ENCODE results near the gene RHBDL2.
A peak's percentile ranks its signal among the peaks of the same experiment; 100 is the strongest.

The RHBDL2 gene

GRCh38 chr1:38962113-38962512 is 20.5 kb upstream of the RHBDL2 start:
- Histone ChIP-seq H3K9ac (ENCODE audit: low read length) (no peak overlapping the region), H3K36me3 (ENCODE audit: control insufficient read depth, insufficient read depth, low read length) (no peaks in the 10 kb centered on the region), H3K4me3 (ENCODE audit: low read length) (no peak overlapping the region), H3K4me1 (ENCODE audit: control insufficient read depth, insufficient read depth, low read length) (no peaks in the 10 kb centered on the region), H3K9me3 (ENCODE audit: control insufficient read depth, low read length) (no peaks in the 10 kb centered on the region), H3K27me3 (ENCODE audit: control insufficient read depth, insufficient read depth, low read length) (no peaks in the 10 kb centered on the region)

GRCh38 chr1:38958967-38959366 is 17.3 kb upstream of the RHBDL2 start:
- Histone ChIP-seq H3K9ac (ENCODE audit: low read length) (no peak overlapping the region), H3K36me3 (ENCODE audit: control insufficient read depth, insufficient read depth, low read length) (no peaks in the 10 kb centered on the region), H3K4me3 (ENCODE audit: low read length) (no peak overlapping the region), H3K4me1 (ENCODE audit: control insufficient read depth, insufficient read depth, low read length) (no peaks in the 10 kb centered on the region), H3K27me3 (ENCODE audit: control insufficient read depth, insufficient read depth, low read length) (no peaks in the 10 kb centered on the region), H3K9me3 (ENCODE audit: control insufficient read depth, low read length) (no peaks in the 10 kb centered on the region)

GRCh38 chr1:38953433-38953860 is 11.8 kb upstream of the RHBDL2 start:
- no peak overlapping the region for H3K9ac ChIP-seq (ENCODE audit: low read length)
- no peaks in the 10 kb centered on the region for H3K27me3 ChIP-seq (ENCODE audit: control insufficient read depth, insufficient read depth, low read length)
- H3K4me3 ChIP-seq (ENCODE audit: low read length) = no peak overlapping the region
- peaks cover 11% of the 10 kb centered on the region for H3K4me1 ChIP-seq (ENCODE audit: control insufficient read depth, insufficient read depth, low read length)
- H3K9me3 ChIP-seq (ENCODE audit: control insufficient read depth, low read length) = no peaks in the 10 kb centered on the region
- H3K36me3 ChIP-seq (ENCODE audit: control insufficient read depth, insufficient read depth, low read length) = no peaks in the 10 kb centered on the region

- Histone ChIP-seq H3K4me3 (ENCODE audit: low read length) (no peak overlapping the region), H3K27me3 (ENCODE audit: control insufficient read depth, insufficient read depth, low read length) (no peaks in the 10 kb centered on the region), H3K9me3 (ENCODE audit: control insufficient read depth, low read length) (no peaks in the 10 kb centered on the region), H3K9ac (ENCODE audit: low read length) (no peak overlapping the region), H3K36me3 (ENCODE audit: control insufficient read depth, insufficient read depth, low read length) (no peaks in the 10 kb centered on the region), H3K4me1 (ENCODE audit: control insufficient read depth, insufficient read depth, low read length) (peaks cover 11% of the 10 kb centered on the region)
These were observed 8.9 kb upstream of the RHBDL2 start for GRCh38 chr1:38950553-38950952.

- no peaks in the 10 kb centered on the region for H3K9me3 ChIP-seq (ENCODE audit: control insufficient read depth, low read length)
- H3K4me1 ChIP-seq (ENCODE audit: control insufficient read depth, insufficient read depth, low read length) = peaks cover 11% of the 10 kb centered on the region
- no peak overlapping the region for H3K9ac ChIP-seq (ENCODE audit: low read length)
- H3K4me3 ChIP-seq (ENCODE audit: low read length) = no peak overlapping the region
- H3K36me3 ChIP-seq (ENCODE audit: control insufficient read depth, insufficient read depth, low read length) = no peaks in the 10 kb centered on the region
- H3K27me3 ChIP-seq (ENCODE audit: control insufficient read depth, insufficient read depth, low read length) = no peaks in the 10 kb centered on the region
These were observed 2.9 kb upstream of the RHBDL2 start for GRCh38 chr1:38944547-38944946.

- Histone ChIP-seq H3K9ac (ENCODE audit: low read length) (no peak overlapping the region), H3K4me1 (ENCODE audit: control insufficient read depth, insufficient read depth, low read length) (peaks cover 11% of the 10 kb centered on the region), H3K4me3 (ENCODE audit: low read length) (no peak overlapping the region), H3K36me3 (ENCODE audit: control insufficient read depth, insufficient read depth, low read length) (no peaks in the 10 kb centered on the region), H3K27me3 (ENCODE audit: control insufficient read depth, insufficient read depth, low read length) (no peaks in the 10 kb centered on the region), H3K9me3 (ENCODE audit: control insufficient read depth, low read length) (no peaks in the 10 kb centered on the region)
These were observed 1.2 kb upstream of the RHBDL2 start for GRCh38 chr1:38942664-38943428.

- Histone ChIP-seq H3K9me3 (ENCODE audit: control insufficient read depth, low read length) (no peaks in the 10 kb centered on the region), H3K4me3 (ENCODE audit: low read length) (peak overlapping the region; percentile 58), H3K4me1 (ENCODE audit: control insufficient read depth, insufficient read depth, low read length) (peaks cover 11% of the 10 kb centered on the region), H3K36me3 (ENCODE audit: control insufficient read depth, insufficient read depth, low read length) (no peaks in the 10 kb centered on the region), H3K9ac (ENCODE audit: low read length) (peak overlapping the region; percentile 74), H3K27me3 (ENCODE audit: control insufficient read depth, insufficient read depth, low read length) (no peaks in the 10 kb centered on the region)
These were observed 537 bp downstream of the RHBDL2 start for GRCh38 chr1:38941093-38941492.

GRCh38 chr1:38940339-38941047 is 1.1 kb downstream of the RHBDL2 start:
- H3K9me3 ChIP-seq (ENCODE audit: control insufficient read depth, low read length) = no peaks in the 10 kb centered on the region
- no peaks in the 10 kb centered on the region for H3K27me3 ChIP-seq (ENCODE audit: control insufficient read depth, insufficient read depth, low read length)
- H3K36me3 ChIP-seq (ENCODE audit: control insufficient read depth, insufficient read depth, low read length) = no peaks in the 10 kb centered on the region
- H3K4me1 ChIP-seq (ENCODE audit: control insufficient read depth, insufficient read depth, low read length) = peaks cover 11% of the 10 kb centered on the region
- H3K9ac ChIP-seq (ENCODE audit: low read length) = no peak overlapping the region
- no peak overlapping the region for H3K4me3 ChIP-seq (ENCODE audit: low read length)

- no peak overlapping the region for H3K4me3 ChIP-seq (ENCODE audit: low read length)
- no peaks in the 10 kb centered on the region for H3K36me3 ChIP-seq (ENCODE audit: control insufficient read depth, insufficient read depth, low read length)
- H3K9ac ChIP-seq (ENCODE audit: low read length) = no peak overlapping the region
- H3K4me1 ChIP-seq (ENCODE audit: control insufficient read depth, insufficient read depth, low read length) = peaks cover 11% of the 10 kb centered on the region
- H3K27me3 ChIP-seq (ENCODE audit: control insufficient read depth, insufficient read depth, low read length) = no peaks in the 10 kb centered on the region
- H3K9me3 ChIP-seq (ENCODE audit: control insufficient read depth, low read length) = no peaks in the 10 kb centered on the region
These were observed 2.8 kb downstream of the RHBDL2 start for GRCh38 chr1:38938722-38939260.

- Histone ChIP-seq H3K9me3 (ENCODE audit: control insufficient read depth, low read length) (no peaks in the 10 kb centered on the region), H3K4me3 (ENCODE audit: low read length) (no peak overlapping the region), H3K4me1 (ENCODE audit: control insufficient read depth, insufficient read depth, low read length) (peaks cover 7% of the 10 kb centered on the region), H3K9ac (ENCODE audit: low read length) (no peak overlapping the region), H3K36me3 (ENCODE audit: control insufficient read depth, insufficient read depth, low read length) (no peaks in the 10 kb centered on the region), H3K27me3 (ENCODE audit: control insufficient read depth, insufficient read depth, low read length) (no peaks in the 10 kb centered on the region)
These were observed 9.1 kb downstream of the RHBDL2 start for GRCh38 chr1:38932571-38932970.

- H3K4me1 ChIP-seq (ENCODE audit: control insufficient read depth, insufficient read depth, low read length) = peaks cover 7% of the 10 kb centered on the region
- no peaks in the 10 kb centered on the region for H3K9me3 ChIP-seq (ENCODE audit: control insufficient read depth, low read length)
- H3K4me3 ChIP-seq (ENCODE audit: low read length) = no peak overlapping the region
- no peaks in the 10 kb centered on the region for H3K27me3 ChIP-seq (ENCODE audit: control insufficient read depth, insufficient read depth, low read length)
- no peak overlapping the region for H3K9ac ChIP-seq (ENCODE audit: low read length)
- H3K36me3 ChIP-seq (ENCODE audit: control insufficient read depth, insufficient read depth, low read length) = no peaks in the 10 kb centered on the region
These were observed 12.2 kb downstream of the RHBDL2 start for GRCh38 chr1:38929476-38929875.

- no peaks in the 10 kb centered on the region for H3K9me3 ChIP-seq (ENCODE audit: control insufficient read depth, low read length)
- no peak overlapping the region for H3K9ac ChIP-seq (ENCODE audit: low read length)
- no peak overlapping the region for H3K4me3 ChIP-seq (ENCODE audit: low read length)
- H3K36me3 ChIP-seq (ENCODE audit: control insufficient read depth, insufficient read depth, low read length) = no peaks in the 10 kb centered on the region
- H3K27me3 ChIP-seq (ENCODE audit: control insufficient read depth, insufficient read depth, low read length) = no peaks in the 10 kb centered on the region
- H3K4me1 ChIP-seq (ENCODE audit: control insufficient read depth, insufficient read depth, low read length) = peaks cover 7% of the 10 kb centered on the region
These were observed 12.6 kb downstream of the RHBDL2 start for GRCh38 chr1:38929054-38929453.
